HL-60 (cell line): ENCODE measurements around the gene STXBP5L.

ENCODE experiments used
- CTCF ChIP-seq: IDR thresholded peaks from one replicate; pipeline ENCODE4 v1.5.1; 2011; ENCODE audit warnings: low read length, control low read depth, inconsistent platforms; ENCODE audit not compliant: insufficient read depth
- GABPA ChIP-seq: IDR thresholded peaks from 2 replicates; pipeline ENCODE4 v1.6.1; 2012; ENCODE audit warnings: low read depth

GRCh38 chr3:121418182-121418581 lies 510.2 kb downstream of the STXBP5L start:
- TF ChIP-seq GABPA (no peak), CTCF (no peak)
